ENCODE measurements around the gene MAN1C1. TPM values are rescaled to one million over a fixed set of nuclear protein-coding genes. Genes with fewer than 3 reads are reported as not detected.

The MAN1C1 gene
- total RNA-seq, 1 donor from 2014 or later, result 10.9 TPM

DNA sequence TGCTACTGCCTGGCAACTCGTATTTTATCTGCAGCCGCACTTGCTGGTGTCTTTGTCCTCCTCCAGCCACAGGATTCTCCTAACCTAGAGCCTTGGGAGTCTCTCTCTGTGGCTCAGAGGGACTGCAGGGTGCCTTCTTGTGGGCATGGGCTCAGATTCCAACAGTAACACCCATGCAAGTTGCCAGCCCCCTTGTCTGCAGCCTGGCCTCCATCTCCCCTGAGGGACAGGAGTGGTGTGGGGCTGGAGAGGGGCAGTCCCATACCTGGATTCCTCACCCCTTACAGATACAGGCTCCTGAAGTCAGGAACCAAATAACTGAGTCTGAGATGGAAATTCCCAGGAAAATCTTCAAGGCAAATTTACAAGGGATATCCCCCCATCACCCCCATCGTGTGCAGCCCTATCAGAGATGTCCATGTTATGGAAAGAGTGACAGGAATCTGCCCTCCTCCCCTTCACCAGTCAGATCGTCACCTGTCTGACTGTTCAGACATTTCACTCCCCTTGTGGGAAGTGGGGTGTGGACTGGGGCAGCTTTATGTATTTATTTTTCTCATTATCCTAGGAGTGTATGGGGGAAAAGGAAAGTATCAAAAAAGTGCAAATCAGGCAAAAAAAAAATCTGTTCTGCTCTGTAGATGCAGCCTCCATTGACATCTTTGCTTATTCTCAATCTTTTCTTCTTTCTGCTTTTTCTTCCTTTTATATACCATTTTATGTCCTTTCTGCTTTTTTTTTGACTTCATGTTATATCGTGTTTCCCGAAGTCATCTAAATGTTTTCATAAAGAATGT, 70.8 kb downstream of the MAN1C1 start:
- no peaks in the 10 kb centered on the region for H3K27me3 Mint-ChIP-seq (ENCODE audit: low read depth)
- peaks cover 33% of the 10 kb centered on the region for H3K4me1 Mint-ChIP-seq (ENCODE audit: low read depth)
- no peaks in the 10 kb centered on the region for H3K36me3 Mint-ChIP-seq (ENCODE audit: low read depth)
- no peak for DNase-seq (ENCODE audit: low spot score)
- H3K4me3 Mint-ChIP-seq (ENCODE audit: unreplicated experiment), result no peak overlapping the region
- no peak overlapping the region for H3K27ac Mint-ChIP-seq (ENCODE audit: unreplicated experiment)
- no peaks in the 10 kb centered on the region for H3K9me3 Mint-ChIP-seq (ENCODE audit: low read depth)
- TF ChIP-seq, protein P1, sequence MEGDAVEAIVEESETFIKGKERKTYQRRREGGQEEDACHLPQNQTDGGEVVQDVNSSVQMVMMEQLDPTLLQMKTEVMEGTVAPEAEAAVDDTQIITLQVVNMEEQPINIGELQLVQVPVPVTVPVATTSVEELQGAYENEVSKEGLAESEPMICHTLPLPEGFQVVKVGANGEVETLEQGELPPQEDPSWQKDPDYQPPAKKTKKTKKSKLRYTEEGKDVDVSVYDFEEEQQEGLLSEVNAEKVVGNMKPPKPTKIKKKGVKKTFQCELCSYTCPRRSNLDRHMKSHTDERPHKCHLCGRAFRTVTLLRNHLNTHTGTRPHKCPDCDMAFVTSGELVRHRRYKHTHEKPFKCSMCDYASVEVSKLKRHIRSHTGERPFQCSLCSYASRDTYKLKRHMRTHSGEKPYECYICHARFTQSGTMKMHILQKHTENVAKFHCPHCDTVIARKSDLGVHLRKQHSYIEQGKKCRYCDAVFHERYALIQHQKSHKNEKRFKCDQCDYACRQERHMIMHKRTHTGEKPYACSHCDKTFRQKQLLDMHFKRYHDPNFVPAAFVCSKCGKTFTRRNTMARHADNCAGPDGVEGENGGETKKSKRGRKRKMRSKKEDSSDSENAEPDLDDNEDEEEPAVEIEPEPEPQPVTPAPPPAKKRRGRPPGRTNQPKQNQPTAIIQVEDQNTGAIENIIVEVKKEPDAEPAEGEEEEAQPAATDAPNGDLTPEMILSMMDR (IDR thresholded peaks at IDR 0.05), result no peak

- H3K4me1 Mint-ChIP-seq (ENCODE audit: low read depth), result peaks cover 27% of the 10 kb centered on the region
- H3K36me3 Mint-ChIP-seq (ENCODE audit: low read depth), result no peaks in the 10 kb centered on the region
- TF ChIP-seq, protein P1 (IDR thresholded peaks at IDR 0.05), result no peak
- no peaks in the 10 kb centered on the region for H3K9me3 Mint-ChIP-seq (ENCODE audit: low read depth)
- H3K4me3 Mint-ChIP-seq (ENCODE audit: unreplicated experiment), result no peak overlapping the region
- H3K27me3 Mint-ChIP-seq (ENCODE audit: low read depth), result no peaks in the 10 kb centered on the region
- H3K27ac Mint-ChIP-seq (ENCODE audit: unreplicated experiment), result peak overlapping the region; percentile 89
- no peak for DNase-seq (ENCODE audit: low spot score)
Observed at GRCh38 chr1:25688390-25689119, 72.0 kb downstream of the MAN1C1 start.

- Mint-ChIP-seq H3K4me3 (ENCODE audit: unreplicated experiment) (no peak overlapping the region), H3K4me1 (ENCODE audit: low read depth) (peaks cover 29% of the 10 kb centered on the region), H3K36me3 (ENCODE audit: low read depth) (no peaks in the 10 kb centered on the region), H3K27ac (ENCODE audit: unreplicated experiment) (no peak overlapping the region), H3K27me3 (ENCODE audit: low read depth) (no peaks in the 10 kb centered on the region), H3K9me3 (ENCODE audit: low read depth) (no peaks in the 10 kb centered on the region)
- no peak for DNase-seq (ENCODE audit: low spot score)
- TF ChIP-seq, protein P1 (IDR thresholded peaks at IDR 0.05), result no peak
Observed at GRCh38 chr1:25689686-25690381, 73.2 kb downstream of the MAN1C1 start.

DNA sequence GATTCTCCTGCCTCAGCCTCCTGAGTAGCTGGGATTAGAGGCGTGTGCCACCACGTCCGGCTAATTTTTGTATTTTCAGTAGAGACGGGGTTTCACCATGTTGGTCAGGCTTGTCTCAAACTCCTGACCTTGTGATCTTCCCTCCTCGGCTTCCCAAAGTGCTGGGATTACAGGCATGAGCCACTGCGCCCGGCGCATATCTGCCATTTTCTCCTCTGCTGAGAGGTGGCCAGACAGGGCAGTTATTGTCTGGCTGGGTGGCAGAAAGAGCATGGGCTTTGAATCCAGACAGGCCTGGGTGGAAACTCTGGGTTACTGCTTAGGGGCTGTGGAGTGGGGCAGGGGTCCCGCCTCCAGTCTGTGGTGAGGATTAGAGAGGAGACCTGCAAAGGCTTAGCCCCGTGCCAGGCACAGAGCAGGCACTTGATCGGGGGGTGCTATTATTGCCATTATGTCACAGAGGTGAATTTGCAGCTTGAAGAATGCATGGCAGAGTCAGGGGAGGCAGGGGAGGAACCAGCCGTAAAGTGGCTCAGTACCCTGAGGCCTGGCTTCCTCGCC, 73.9 kb downstream of the MAN1C1 start:
- Mint-ChIP-seq H3K4me3 (ENCODE audit: unreplicated experiment) (no peak overlapping the region), H3K36me3 (ENCODE audit: low read depth) (no peaks in the 10 kb centered on the region), H3K9me3 (ENCODE audit: low read depth) (no peaks in the 10 kb centered on the region), H3K4me1 (ENCODE audit: low read depth) (peaks cover 35% of the 10 kb centered on the region), H3K27ac (ENCODE audit: unreplicated experiment) (peak overlapping the region; percentile 8), H3K27me3 (ENCODE audit: low read depth) (no peaks in the 10 kb centered on the region)
- no peak for DNase-seq (ENCODE audit: low spot score)
- TF ChIP-seq, protein P1 (IDR thresholded peaks at IDR 0.05), result no peak

- no peak overlapping the region for H3K27ac Mint-ChIP-seq (ENCODE audit: unreplicated experiment)
- TF ChIP-seq, protein P1 (IDR thresholded peaks at IDR 0.05), result no peak
- H3K9me3 Mint-ChIP-seq (ENCODE audit: low read depth), result no peaks in the 10 kb centered on the region
- H3K27me3 Mint-ChIP-seq (ENCODE audit: low read depth), result no peaks in the 10 kb centered on the region
- peaks cover 42% of the 10 kb centered on the region for H3K4me1 Mint-ChIP-seq (ENCODE audit: low read depth)
- DNase-seq (ENCODE audit: low spot score), result no peak
- H3K4me3 Mint-ChIP-seq (ENCODE audit: unreplicated experiment), result no peak overlapping the region
- H3K36me3 Mint-ChIP-seq (ENCODE audit: low read depth), result no peaks in the 10 kb centered on the region
Observed at GRCh38 chr1:25691211-25691610, 74.6 kb downstream of the MAN1C1 start.
